IPS DF 19.7 (cell line): ENCODE measurements around the gene SYVN1.
"Not testable (repeated sequence)": the region's sequence is repeated elsewhere in the genome, so short reads cannot be mapped to it uniquely, and the experiment has no call there.

ENCODE experiments used
- DNase-seq: peaks from one replicate; pipeline ENCODE4 v3.0.0-alpha.2; 2013; ENCODE audit warnings: low read depth, low spot score

Gene SYVN1

GRCh38 chr11:65127473-65128181, 6.7 kb downstream of the SYVN1 start:
- DNase-seq = no peak

GRCh38 chr11:65126624-65127274, 7.6 kb downstream of the SYVN1 start:
- no peak for DNase-seq

- DNase-seq = no peak
These were observed 8.9 kb downstream of the SYVN1 start for GRCh38 chr11:65125197-65126056.

DNA sequence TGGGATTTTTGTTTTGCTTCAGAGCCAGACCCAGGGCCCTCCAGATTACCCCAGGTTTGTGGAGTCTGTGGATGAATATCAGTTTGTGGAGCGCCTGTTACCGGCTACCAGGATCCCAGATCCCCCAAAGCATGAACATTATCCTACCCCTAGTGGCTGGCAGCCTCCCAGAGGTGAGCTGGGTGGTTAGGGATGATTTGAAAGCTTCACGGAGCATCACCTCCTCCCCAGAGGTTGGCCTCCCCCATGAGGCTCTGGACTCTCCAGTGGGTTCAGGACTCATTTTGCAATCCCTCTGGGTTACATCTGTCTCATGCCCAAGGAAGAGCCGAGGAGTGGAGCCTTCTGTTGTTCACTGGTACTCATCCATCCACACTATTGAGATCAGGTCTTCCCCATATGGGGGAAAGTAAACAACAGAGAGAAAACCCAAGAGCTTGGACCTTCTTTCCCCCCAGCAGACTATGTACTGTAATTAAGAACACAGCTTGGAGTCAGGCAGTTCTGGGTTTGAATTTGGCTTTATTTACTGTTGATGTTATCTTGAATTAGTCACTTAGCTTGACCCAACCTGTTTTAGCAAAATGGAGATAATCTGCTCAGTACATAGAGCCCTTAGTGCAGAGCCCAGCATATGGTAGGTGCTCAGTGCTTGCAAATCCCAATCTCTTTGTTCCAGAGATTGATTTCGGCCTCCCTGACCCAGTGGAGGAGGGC, 9.7 kb downstream of the SYVN1 start:
- DNase-seq = no peak

DNA sequence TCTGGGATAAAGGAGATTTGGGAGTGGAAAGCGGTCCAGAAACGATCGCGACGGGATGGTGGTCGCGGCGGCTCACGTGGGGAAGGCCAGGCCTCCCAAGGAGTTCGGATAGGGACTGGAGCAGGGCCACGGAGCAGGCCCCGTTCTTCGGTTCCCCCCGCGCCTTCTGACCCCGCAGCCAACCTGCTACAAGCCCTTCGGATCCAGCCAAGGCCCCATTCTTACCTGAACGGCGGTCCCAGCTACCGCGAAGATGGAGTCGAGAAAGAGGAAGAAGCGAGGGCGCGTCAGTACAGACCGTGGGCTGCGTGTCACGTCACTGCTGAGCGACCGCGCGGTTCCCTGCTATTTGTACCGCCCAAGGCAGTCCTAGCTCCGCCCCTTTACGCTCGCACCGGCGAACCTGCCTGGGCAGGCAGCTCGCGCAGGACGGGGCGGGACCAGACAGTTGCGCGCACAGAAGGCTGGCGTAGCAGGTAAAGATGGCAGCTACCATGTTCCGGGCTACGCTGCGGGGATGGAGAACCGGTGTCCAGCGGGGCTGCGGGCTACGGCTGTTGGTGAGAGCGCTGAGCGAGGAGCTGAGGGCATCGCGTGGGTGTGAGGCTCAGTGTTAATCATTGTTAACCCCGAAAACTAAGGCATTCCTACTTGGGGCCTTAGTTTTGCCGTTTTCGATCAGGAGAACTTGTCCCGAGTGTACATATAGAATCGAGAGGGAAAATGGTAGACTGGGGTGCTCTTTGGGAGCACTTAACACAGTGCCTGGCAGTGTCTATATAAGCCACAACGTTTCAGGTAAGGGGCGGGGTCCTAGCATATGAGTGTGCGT, 12.2 kb downstream of the SYVN1 start, which contains the start of the genes FAU and MRPL49:
Gene FAU, minus strand, starts transcription at position 270 of the 832 bp plus-strand sequence. CDS start 321 bp downstream, outside the sequence.
Gene MRPL49, plus strand, starts transcription at position 457 of the 832 bp plus-strand sequence. Its CDS starts 26 bp downstream, at position 483.
- DNase-seq = peak; percentile 84

DNA sequence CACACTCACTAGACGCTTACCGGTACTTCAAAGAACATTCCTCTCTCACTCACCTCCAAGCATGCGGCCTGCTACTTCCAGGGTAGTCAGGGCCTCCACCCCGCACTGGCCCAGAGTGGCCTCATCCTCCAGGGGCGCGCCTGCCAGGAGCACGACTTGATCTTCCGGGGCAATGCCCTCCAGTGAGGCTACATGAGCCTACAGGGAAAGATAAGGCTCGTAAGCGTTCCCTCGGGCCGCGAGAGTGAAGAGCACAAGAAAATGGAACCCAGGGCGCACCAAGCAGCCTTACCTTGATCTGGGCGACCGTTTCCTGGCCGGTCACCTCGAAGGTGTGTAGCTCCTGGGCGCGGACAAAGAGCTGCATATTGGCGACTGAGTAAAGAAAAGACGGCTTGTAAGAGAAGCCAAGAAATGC, 12.9 kb downstream of the SYVN1 start:
- no peak for DNase-seq

GRCh38 chr11:65120831-65121230, 13.5 kb downstream of the SYVN1 start:
- no peak for DNase-seq

DNA sequence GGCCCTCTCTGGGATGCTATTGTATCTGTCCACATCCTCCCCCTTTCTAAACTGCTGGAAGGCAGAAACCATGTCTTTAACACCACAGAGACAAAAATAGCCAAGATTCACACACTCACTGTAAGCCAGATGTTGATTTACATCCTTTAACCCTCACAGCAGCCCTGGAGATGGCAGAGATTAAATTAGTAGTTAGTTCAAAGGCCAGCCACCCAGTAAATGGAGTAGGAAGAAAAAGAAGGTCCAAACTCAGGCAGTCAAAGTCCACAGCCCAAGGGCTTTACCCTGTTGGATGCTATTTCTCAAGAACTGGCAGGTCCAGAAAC, 14.7 kb downstream of the SYVN1 start:
- DNase-seq = no peak

DNA sequence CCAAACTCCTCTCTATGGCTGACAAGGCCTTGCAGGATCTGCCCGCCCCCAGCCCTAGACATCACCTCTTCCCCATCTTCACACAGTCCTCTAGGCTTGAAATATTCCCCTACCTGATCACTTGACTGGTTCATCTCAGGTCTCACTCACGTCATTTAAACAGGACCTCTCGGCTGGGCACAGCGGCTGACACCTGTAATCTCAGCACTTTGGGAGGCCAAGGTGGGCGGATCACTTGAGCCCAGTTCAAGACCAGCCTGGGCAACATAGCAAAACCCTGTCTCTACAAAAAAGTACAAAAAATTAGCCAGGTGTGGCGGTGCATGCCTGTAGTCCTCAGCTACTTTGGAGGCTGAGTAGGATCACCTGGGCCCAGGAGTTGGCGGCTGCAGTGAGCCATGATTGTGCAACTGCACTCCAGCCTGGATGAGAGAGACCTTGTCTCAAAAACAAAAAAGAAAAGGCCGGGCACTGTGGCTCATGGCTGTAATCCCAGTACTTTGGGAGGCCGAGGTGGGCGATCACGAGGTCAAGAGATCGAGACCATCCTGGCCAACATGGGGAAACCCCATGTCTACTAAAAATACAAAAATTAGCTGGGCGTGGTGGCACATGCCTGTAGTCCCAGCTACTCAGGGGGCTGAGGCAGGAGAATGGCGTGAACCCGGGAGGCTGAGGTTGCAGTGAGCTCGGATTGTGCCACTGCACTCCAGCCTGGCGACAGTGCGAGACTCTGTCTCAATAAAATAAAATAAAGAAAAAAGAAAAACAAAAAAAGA, 15.2 kb downstream of the SYVN1 start:
- DNase-seq = not testable (repeated sequence)

DNA sequence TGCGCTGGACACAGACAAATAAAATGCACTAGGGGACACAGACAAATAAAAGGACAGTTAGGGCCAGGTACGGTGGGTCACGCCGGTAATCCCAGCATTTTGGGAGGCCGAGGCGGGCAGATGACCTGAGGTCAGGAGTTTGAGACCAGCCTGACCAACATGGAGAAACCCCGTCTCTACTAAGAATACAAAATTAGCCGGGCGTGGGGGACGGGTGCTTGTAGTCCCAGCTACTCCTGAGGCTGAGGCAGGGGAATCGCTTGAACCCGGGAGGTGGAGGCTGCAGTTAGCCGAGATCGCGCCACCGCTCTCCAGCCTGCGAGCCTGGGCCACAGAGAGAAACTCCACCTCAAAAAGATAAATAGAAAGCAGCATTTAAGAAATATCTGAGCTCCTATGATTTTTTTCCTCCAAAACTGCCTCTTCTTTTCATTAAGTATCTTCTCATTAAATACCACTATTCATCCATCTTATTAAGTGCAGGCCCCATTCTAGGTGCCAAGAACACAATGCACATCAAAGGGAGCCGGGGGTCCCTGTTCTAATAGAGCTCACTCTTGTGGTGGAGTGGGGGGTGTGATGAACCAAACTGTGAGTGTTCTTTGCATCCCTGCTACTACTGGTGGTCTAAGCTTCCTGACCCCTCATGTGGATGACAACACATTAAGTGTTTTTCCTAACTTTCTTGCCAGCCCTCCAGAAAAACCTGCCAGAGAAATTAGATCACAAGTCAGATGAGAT, 16.1 kb downstream of the SYVN1 start:
- DNase-seq = no peak

- DNase-seq = peak; percentile 86
These were observed 16.9 kb downstream of the SYVN1 start, which contains the start of gene ZNHIT2 for GRCh38 chr11:65117206-65118096. ZNHIT2 (minus strand) TSS chr11:65117701; CDS start chr11:65117653, 48 bp downstream.

GRCh38 chr11:65116370-65117205, 17.7 kb downstream of the SYVN1 start:
- no peak for DNase-seq

DNA sequence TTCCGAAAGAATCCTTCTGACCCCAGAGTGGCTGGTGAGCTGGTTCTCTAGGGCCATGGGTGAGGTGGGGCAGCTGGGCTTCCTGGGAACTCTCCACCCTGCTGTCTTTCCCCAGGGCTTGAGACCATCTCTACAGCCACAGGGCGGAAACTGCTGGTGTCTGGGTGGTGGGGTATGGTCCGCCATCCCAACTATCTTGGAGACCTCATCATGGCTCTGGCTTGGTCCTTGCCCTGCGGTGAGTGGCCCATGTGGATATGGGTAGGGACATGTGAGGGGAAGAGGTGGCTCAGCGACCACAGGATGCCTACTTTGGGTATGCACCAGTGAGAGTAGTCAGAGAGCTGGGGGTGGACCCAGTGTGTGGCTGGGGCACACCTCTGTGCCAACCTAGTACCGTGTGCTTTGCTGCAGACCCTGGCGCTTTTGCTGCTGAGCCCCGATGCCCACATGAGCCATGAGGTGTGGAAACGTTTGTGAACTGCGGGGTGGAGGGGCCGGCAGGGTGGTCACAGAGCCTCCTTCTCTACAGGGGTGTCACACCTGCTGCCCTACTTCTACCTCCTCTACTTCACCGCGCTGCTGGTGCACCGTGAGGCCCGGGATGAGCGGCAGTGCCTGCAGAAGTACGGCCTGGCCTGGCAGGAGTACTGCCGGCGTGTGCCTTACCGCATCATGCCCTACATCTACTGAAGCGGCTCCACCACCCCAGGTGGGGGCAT, 18.8 kb downstream of the SYVN1 start:
- DNase-seq = no peak

- DNase-seq = no peak
These were observed 19.7 kb downstream of the SYVN1 start for GRCh38 chr11:65114538-65115171.

DNA sequence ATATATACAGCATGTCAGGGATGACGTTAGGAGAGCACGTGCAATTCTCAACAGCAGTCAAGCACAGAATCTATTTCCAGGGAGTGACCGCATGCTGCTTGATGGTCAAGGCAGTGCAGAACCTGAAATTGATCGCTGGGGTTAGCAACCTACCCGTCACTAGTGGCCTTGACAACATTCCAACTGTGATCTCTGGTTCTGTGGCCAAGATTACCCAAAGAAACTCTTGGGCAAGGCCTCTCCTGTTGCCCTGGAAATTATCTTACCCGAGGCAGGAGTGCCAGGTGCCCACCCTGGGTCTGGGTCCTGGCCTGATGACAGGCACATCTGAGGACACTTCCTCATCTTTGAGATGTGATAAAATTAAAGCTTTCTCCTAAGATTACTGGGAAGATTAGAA, 20.5 kb downstream of the SYVN1 start:
- no peak for DNase-seq

- DNase-seq = no peak
These were observed 21.0 kb downstream of the SYVN1 start for GRCh38 chr11:65113361-65113756.
